Fibroblast of lung (primary cell): ENCODE data around the gene TSPAN18. TPM values are rescaled to one million over a fixed set of nuclear protein-coding genes. Genes with fewer than 3 reads are reported as not detected.

Experiments
- DNase-seq, 2 donors: peaks; one replicate each; pipeline versions ENCODE4 v3.0.0 to v3.0.0-alpha.2; 2010; ENCODE audit warnings: low read depth in 2 of 2
- H2AFZ ChIP-seq: 2 replicates; pipeline ENCODE4 v1.5.1; 2012; ENCODE audit warnings: low read length, control low read depth, inconsistent platforms
- H3K27ac ChIP-seq: 2 replicates; pipeline ENCODE4 v1.5.1; 2011; ENCODE audit warnings: low read length, control low read depth; ENCODE audit not compliant: insufficient read depth
- H3K27me3 ChIP-seq: 2 replicates; pipeline ENCODE4 v1.5.1; 2011; ENCODE audit warnings: mild to moderate bottlenecking, low read length; ENCODE audit not compliant: control insufficient read depth, insufficient read depth
- H3K36me3 ChIP-seq: 2 replicates; pipeline ENCODE4 v1.5.1; 2011; ENCODE audit warnings: low read length; ENCODE audit not compliant: control insufficient read depth, insufficient read depth
- H3K4me1 ChIP-seq: 2 replicates; pipeline ENCODE4 v1.5.1; 2011; ENCODE audit warnings: low read length; ENCODE audit not compliant: control insufficient read depth, insufficient read depth; ENCODE audit errors: extremely low read depth
- H3K4me2 ChIP-seq: 2 replicates; pipeline ENCODE4 v1.5.1; 2011; ENCODE audit warnings: low read length, control low read depth; ENCODE audit not compliant: insufficient read depth; ENCODE audit errors: extremely low read depth
- H3K4me3 ChIP-seq, 4 experiments: fragments of 200-600 bp in 1 of 4; sonication (generic) in 1 of 4; replicated peaks in 1 of 4; 2 replicates each; pipeline ENCODE4 v1.5.1; 2011 to 2016; ENCODE audit warnings: low read length in 4 of 4, low read depth in 3 of 4, mild to moderate bottlenecking in 3 of 4, control low read depth in 2 of 4, inconsistent platforms in 1 of 4, mixed read lengths in 1 of 4; ENCODE audit not compliant: insufficient read depth in 1 of 4; ENCODE audit errors: control extremely low read depth in 1 of 4
- H3K79me2 ChIP-seq: 2 replicates; pipeline ENCODE4 v1.5.1; 2012; ENCODE audit warnings: mild to moderate bottlenecking, low read length, inconsistent platforms; ENCODE audit not compliant: control insufficient read depth, insufficient read depth
- H3K9ac ChIP-seq: 2 replicates; pipeline ENCODE4 v1.5.1; 2011; ENCODE audit warnings: mild to moderate bottlenecking, low read length, control low read depth; ENCODE audit not compliant: insufficient read depth
- H3K9me3 ChIP-seq: 2 replicates; pipeline ENCODE4 v1.5.1; 2012; ENCODE audit warnings: low read depth, low read length; ENCODE audit not compliant: control insufficient read depth, insufficient read depth
- H4K20me1 ChIP-seq: 2 replicates; pipeline ENCODE4 v1.5.1; 2011; ENCODE audit warnings: low read length; ENCODE audit not compliant: control insufficient read depth, insufficient read depth; ENCODE audit errors: extremely low read depth
- EZH2 ChIP-seq: IDR thresholded peaks from 2 replicates; pipeline ENCODE4 v1.5.1; 2012; ENCODE audit warnings: low read length, control low read depth, mild to moderate bottlenecking; ENCODE audit errors: missing control alignments
- polyA plus RNA-seq, 2 donors: library from polyadenylated mRNA; depleted of rRNA in 1 of 2; stranded (reverse) in 1 of 2; unstranded in 1 of 2; fragments of >200 nt; gene quantifications; 2 replicates each; pipeline ENCODE4 v1.2.1, GENCODE V29; 2011 to 2012; ENCODE audit warnings: missing spikeins in 1 of 2
- total RNA-seq: library from RNA; depleted of rRNA; stranded (reverse); fragments of >200 nt; gene quantifications from 2 replicates; pipeline ENCODE4 v1.2.1, GENCODE V29; 2014
- TF ChIP-seq, protein P1 (sequence below), 2 donors: IDR thresholded peaks in 1 of 2; conservative IDR thresholded peaks in 1 of 2; 1 replicate in 1 of 2; 2 replicates in 1 of 2; pipeline ENCODE4 v1.5.1; 2011 to 2012; ENCODE audit warnings: low read length in 2 of 2, control low read depth in 1 of 2, inconsistent platforms in 1 of 2, low read depth in 1 of 2, mild to moderate bottlenecking in 1 of 2

The TSPAN18 gene
- total and polyA plus RNA-seq, 2 donors (not counting 1 experiment from before 2014, with no cell fraction given): 0.15 TPM; not detected in 1

DNA sequence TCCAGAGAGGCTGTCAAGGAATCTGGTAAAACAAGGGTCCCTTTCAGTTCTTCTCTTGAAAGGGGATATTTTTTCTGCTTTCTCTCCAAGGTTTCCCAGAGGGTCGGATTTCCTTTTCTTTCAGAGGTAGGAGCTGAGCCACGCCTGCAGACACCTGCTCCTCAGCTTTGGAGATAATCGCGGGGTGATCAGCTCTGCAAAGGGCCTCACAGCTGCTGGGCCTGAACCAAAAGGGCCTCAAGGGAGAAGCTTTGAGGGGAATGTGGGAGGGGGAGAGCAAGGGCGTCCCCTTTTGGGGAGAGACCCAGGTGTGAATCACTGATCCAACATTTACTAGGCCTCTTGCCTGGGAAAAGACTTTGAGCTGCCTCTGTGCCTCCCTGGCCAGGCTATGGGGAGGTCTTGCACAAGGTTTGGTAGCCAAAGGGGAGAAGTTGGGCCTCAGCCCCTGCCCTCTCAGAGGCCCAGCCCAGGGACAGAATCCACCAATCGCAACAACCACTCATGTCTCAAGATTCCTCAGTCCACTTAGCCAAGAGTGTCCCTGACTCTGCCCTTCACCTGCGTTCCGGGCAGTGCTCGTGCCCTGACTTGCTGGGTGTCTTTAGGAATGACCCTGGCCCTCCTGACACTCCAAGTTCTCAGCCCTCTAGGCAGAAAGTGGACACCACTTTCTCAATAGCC is 237.9 kb downstream of the TSPAN18 start:
- H3K79me2 ChIP-seq: no peaks in the 10 kb centered on the region
- H3K4me3 ChIP-seq: no peak overlapping the region
- no peaks in the 10 kb centered on the region for H3K4me1 ChIP-seq
- H2AFZ ChIP-seq: no peak overlapping the region
- H3K4me2 ChIP-seq: no peak overlapping the region
- no peaks in the 10 kb centered on the region for H4K20me1 ChIP-seq
- H3K27me3 ChIP-seq: peaks cover 3% of the 10 kb centered on the region
- DNase-seq: no peak
- H3K36me3 ChIP-seq: no peaks in the 10 kb centered on the region
- no peak overlapping the region for H3K9ac ChIP-seq
- TF ChIP-seq EZH2: no peak
- TF ChIP-seq, protein P1, sequence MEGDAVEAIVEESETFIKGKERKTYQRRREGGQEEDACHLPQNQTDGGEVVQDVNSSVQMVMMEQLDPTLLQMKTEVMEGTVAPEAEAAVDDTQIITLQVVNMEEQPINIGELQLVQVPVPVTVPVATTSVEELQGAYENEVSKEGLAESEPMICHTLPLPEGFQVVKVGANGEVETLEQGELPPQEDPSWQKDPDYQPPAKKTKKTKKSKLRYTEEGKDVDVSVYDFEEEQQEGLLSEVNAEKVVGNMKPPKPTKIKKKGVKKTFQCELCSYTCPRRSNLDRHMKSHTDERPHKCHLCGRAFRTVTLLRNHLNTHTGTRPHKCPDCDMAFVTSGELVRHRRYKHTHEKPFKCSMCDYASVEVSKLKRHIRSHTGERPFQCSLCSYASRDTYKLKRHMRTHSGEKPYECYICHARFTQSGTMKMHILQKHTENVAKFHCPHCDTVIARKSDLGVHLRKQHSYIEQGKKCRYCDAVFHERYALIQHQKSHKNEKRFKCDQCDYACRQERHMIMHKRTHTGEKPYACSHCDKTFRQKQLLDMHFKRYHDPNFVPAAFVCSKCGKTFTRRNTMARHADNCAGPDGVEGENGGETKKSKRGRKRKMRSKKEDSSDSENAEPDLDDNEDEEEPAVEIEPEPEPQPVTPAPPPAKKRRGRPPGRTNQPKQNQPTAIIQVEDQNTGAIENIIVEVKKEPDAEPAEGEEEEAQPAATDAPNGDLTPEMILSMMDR (conservative IDR thresholded peaks at IDR 0.05 in 1 of 2, IDR thresholded peaks at IDR 0.05 in 1 of 2; ENCODE audit: low read depth in 1 of 2, low read length in 2 of 2): no peak
- H3K27ac ChIP-seq: no peak overlapping the region
- H3K9me3 ChIP-seq: no peaks in the 10 kb centered on the region

DNA sequence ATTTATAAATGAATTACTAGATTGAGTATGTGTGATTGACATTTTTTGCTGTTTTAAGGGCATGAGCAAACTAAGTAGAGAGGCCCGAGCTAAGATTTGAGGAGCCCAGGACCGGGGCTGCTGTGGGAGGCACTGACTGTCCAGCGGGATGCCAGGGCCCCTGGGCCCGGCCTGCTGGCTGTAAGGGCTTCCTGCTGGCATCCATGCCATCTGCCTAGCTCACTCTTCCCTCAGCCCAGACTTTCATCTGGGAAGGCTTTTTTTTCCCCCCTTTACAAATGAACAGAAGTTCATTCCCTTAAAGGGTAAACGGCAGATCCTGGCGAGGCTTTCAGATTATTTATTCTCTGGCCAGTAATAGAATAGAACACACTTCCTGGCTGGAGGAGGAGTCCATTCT is 239.9 kb downstream of the TSPAN18 start:
- H3K9me3 ChIP-seq: no peaks in the 10 kb centered on the region
- H3K27ac ChIP-seq: no peak overlapping the region
- H3K27me3 ChIP-seq: peaks cover 17% of the 10 kb centered on the region
- H3K36me3 ChIP-seq: no peaks in the 10 kb centered on the region
- no peak overlapping the region for H3K4me2 ChIP-seq
- no peaks in the 10 kb centered on the region for H3K79me2 ChIP-seq
- no peak overlapping the region for H2AFZ ChIP-seq
- DNase-seq: no peak
- H3K4me1 ChIP-seq: no peaks in the 10 kb centered on the region
- no peaks in the 10 kb centered on the region for H4K20me1 ChIP-seq
- no peak overlapping the region for H3K4me3 ChIP-seq
- TF ChIP-seq EZH2: no peak
- TF ChIP-seq, protein P1 (conservative IDR thresholded peaks at IDR 0.05 in 1 of 2, IDR thresholded peaks at IDR 0.05 in 1 of 2; ENCODE audit: low read depth in 1 of 2, low read length in 2 of 2): no peak
- no peak overlapping the region for H3K9ac ChIP-seq

GRCh38 chr11:44967930-44968496 is 241.3 kb downstream of the TSPAN18 start:
- H3K4me2 ChIP-seq: no peak overlapping the region
- no peaks in the 10 kb centered on the region for H3K36me3 ChIP-seq
- no peak overlapping the region for H3K27ac ChIP-seq
- no peak overlapping the region for H2AFZ ChIP-seq
- no peak overlapping the region for H3K4me3 ChIP-seq
- H3K79me2 ChIP-seq: no peaks in the 10 kb centered on the region
- TF ChIP-seq, protein P1 (conservative IDR thresholded peaks at IDR 0.05 in 1 of 2, IDR thresholded peaks at IDR 0.05 in 1 of 2; ENCODE audit: low read depth in 1 of 2, low read length in 2 of 2): no peak
- TF ChIP-seq EZH2: no peak
- H4K20me1 ChIP-seq: no peaks in the 10 kb centered on the region
- no peak for DNase-seq
- peaks cover 17% of the 10 kb centered on the region for H3K27me3 ChIP-seq
- H3K9me3 ChIP-seq: no peaks in the 10 kb centered on the region
- H3K9ac ChIP-seq: no peak overlapping the region
- no peaks in the 10 kb centered on the region for H3K4me1 ChIP-seq
